ENCODE measurements around the gene HENMT1. TPM values are rescaled to one million over a fixed set of nuclear protein-coding genes. Genes with fewer than 3 reads are reported as not detected.
"Not testable (repeated sequence)": the region's sequence is repeated elsewhere in the genome, so short reads cannot be mapped to it uniquely, and the experiment has no call there.

HENMT1 gene
- total RNA-seq, 2 donors from 2014 or later, result 0.41 to 0.55 TPM

- H3K27me3 ChIP-seq, result no peaks in the 10 kb centered on the region
- no peak for TF ChIP-seq CTCF (IDR thresholded peaks at IDR 0.05)
- peak within 1 kb of the TSS; percentile 85 to 89 for H3K4me3 ChIP-seq
- H3K27ac ChIP-seq, result peak within 1 kb of the TSS; percentile 96 to 98
- peaks cover 15% of the 10 kb centered on the region for H3K36me3 ChIP-seq
- DNase-seq (ENCODE audit: low spot score), result peak; percentile 96
- H3K9me3 ChIP-seq, result no peaks in the 10 kb centered on the region
- peaks cover 0 to 31% of the 10 kb centered on the region in 2 donors for H3K4me1 ChIP-seq
Measured at GRCh38 chr1:108691942-108692723, 31.2 kb upstream of the HENMT1 start, which contains the start of gene PRPF38B. Gene PRPF38B (plus strand): TSS chr1:108692310. CDS start chr1:108692592, 282 bp downstream.

GRCh38 chr1:108691128-108691941 is 30.4 kb upstream of the HENMT1 start:
- TF ChIP-seq CTCF (IDR thresholded peaks at IDR 0.05), result no peak
- Histone ChIP-seq H3K36me3 (peaks cover 7% of the 10 kb centered on the region), H3K27me3 (no peaks in the 10 kb centered on the region), H3K27ac (peak overlapping the region; percentile 96 to 98), H3K9me3 (no peaks in the 10 kb centered on the region), H3K4me1 (peaks cover 0 to 34% of the 10 kb centered on the region in 2 donors), H3K4me3 (peak overlapping the region; percentile 85 to 89)
- DNase-seq (ENCODE audit: low spot score), result no peak

DNA sequence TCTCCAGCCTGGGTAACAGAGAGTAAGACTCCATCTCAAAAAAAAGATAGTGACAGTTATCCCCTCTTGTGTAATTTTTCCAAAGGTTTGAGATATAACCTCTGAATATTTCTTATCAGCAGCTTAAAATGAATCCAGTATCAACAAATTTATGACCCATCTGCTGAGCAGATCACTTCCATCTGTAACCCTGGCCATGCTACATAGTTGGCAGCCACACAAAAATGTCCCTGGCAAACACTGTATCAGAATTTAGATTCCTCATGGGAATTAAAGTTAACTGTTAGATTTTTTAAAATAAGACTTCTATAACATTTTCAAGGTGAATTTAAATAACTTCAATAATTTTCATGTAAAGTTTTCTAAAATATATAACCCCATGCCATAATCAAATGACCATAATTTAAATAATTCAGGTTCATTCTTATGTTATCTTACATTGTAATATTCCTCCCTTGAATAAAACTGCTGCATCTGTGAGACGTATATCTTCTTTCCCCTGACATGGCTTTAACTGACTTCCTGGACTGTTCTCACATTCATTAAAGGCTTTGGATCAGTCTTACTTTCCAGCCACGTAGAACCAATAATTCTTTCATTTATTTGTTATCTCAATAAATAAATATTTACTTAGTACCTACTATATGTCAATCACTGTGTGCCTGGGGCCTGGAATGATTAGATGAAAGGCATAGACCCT is 25.9 kb upstream of the HENMT1 start:
- peaks cover 0 to 11% of the 10 kb centered on the region in 2 donors for H3K4me1 ChIP-seq
- H3K4me3 ChIP-seq, result no peak overlapping the region
- no peak for TF ChIP-seq CTCF (IDR thresholded peaks at IDR 0.05)
- H3K9me3 ChIP-seq, result no peaks in the 10 kb centered on the region
- DNase-seq (ENCODE audit: low spot score), result no peak
- no peak overlapping the region for H3K27ac ChIP-seq
- no peaks in the 10 kb centered on the region for H3K27me3 ChIP-seq
- no peaks in the 10 kb centered on the region for H3K36me3 ChIP-seq

- H3K27me3 ChIP-seq, result no peaks in the 10 kb centered on the region
- DNase-seq (ENCODE audit: low spot score), result no peak
- no peak for TF ChIP-seq CTCF (IDR thresholded peaks at IDR 0.05)
- H3K4me1 ChIP-seq, result peaks cover 0 to 4% of the 10 kb centered on the region in 2 donors
- no peak overlapping the region for H3K27ac ChIP-seq
- no peaks in the 10 kb centered on the region for H3K36me3 ChIP-seq
- H3K9me3 ChIP-seq, result no peaks in the 10 kb centered on the region
- no peak overlapping the region for H3K4me3 ChIP-seq
Measured at GRCh38 chr1:108685529-108685928, 24.6 kb upstream of the HENMT1 start.

GRCh38 chr1:108681701-108682100 is 20.8 kb upstream of the HENMT1 start:
- not testable (repeated sequence) for H3K27me3 ChIP-seq; H3K4me1 ChIP-seq; H3K36me3 ChIP-seq; H3K27ac ChIP-seq; H3K9me3 ChIP-seq; H3K4me3 ChIP-seq; DNase-seq (ENCODE audit: low spot score)

Measured in right atrium auricular region (tissue), 2 donors.